Fibroblast of skin of left biceps (primary cell): ENCODE measurements around the gene LRRTM2.

Experiments
- DNase-seq, 2 experiments: peaks; one replicate each; pipeline ENCODE4 v3.0.0-alpha.2; 2013; ENCODE audit warnings: low read depth in 2 of 2

The LRRTM2 gene

GRCh38 chr5:138884094-138884493 lies 9.0 kb upstream of the LRRTM2 start:
- DNase-seq, result no peak

DNA sequence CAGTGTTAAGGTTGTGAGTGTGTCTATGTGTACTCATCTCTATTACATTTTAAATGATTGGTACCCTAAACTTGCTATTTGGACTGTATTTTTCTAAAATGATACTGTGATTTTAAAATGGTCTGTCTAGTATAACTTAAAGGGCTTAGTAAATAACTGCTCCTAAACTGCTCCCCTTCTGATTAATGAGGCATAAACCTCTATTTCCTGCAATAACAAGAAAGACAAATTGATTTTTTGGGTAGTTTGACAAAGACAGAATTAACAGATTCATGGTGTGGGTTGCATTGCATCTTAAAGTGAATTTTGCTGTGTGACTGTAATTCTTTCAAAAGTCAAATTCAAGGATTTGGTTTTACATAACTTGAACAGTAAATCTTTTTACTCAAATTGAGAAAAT lies 8.1 kb upstream of the LRRTM2 start:
- DNase-seq, result no peak

DNA sequence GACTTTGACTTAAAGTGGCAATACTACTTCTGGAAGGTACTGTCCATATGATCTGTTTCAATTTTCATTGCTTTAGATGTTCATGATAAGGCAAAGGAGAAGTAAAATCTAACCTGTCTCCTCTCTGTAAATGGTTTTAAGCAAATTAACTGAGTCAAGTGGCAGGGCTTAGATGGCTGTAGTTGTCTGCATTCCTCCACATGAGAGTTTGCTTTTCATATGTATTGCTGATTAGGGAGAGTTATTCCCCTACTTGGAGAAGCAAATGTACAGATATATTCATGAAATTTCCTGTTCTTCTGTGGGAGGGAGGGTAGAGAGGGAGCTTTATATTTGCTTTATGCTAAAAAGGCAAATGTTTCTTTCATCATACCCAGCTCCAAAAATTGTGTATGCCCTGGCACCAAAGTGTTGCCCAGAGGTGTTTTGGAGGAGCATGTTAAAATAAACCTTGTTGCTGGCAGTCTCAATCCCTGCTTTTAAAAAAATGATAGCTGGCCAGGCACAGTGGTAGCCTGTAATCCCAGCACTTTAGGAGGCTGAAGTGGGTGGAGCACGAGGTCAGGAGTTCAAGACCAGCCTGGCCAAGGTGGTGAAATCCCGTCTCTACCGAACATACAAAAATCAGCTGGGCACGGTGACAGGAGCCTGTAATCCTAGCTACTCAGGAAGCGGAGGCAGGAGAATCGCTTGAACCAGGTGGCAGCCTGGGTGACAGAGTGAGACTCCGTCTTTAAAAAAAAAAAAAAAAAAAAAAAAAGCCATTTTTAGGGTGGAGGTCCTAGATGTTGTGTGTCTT lies 3.5 kb upstream of the LRRTM2 start:
- no peak for DNase-seq

DNA sequence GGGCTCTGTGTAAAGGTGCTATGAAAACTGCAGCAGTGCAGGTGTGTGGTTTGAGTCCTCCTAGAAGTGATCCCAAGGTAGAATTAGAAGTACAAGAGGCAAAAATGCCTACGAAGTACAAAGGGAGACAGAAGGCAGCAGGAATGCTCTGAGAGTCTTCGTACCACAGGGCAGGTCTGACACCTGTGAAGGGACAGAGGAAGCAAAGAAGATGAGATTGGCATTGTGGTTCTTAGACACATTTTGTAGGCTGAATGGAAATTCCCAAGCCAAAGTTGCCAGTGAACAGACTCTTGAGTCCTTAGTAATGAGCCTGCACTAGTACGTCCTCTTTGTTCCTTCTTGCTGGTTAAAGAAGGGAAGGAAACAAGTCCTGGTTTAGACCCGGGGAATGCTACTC lies 1.7 kb upstream of the LRRTM2 start:
- no peak for DNase-seq

- no peak for DNase-seq
Measured at GRCh38 chr5:138875946-138876345, 811 bp upstream of the LRRTM2 start.

DNA sequence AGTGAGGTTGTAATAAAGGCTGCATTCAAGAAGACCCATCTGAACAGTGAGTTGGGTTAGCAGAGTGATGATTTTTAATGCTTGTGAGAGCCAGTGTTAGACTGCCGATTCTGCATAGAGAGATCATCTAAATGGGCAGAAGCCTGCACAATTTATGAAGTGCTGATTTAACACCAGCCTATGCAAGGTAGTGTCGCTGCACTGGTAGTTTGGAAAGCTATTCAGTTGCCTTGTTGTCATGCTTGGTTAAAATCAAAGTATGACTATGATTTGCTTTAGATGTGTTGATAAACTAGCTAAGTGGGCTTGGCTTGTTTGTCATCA lies 379 bp upstream of the LRRTM2 start:
- DNase-seq, result no peak

DNA sequence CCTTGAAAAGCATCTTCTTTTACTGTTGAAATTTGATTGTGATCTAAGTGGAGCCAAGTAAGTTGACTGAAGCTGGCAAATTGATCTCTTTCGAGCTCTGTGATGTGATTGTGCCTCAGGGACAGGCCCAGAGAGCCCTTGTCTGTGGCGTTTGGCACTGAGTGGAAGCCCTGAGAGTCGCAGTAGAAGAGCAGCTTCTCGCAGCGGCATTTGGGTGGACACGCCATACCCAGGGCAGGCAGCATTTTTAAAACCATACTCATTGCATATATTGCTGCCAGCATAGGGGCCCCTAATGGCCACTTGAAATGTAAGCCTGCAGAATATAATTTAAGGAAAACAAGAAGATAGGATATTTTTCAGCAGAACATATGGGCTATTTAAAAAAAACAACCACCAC lies 894 bp downstream of the LRRTM2 start:
- DNase-seq, result no peak

DNA sequence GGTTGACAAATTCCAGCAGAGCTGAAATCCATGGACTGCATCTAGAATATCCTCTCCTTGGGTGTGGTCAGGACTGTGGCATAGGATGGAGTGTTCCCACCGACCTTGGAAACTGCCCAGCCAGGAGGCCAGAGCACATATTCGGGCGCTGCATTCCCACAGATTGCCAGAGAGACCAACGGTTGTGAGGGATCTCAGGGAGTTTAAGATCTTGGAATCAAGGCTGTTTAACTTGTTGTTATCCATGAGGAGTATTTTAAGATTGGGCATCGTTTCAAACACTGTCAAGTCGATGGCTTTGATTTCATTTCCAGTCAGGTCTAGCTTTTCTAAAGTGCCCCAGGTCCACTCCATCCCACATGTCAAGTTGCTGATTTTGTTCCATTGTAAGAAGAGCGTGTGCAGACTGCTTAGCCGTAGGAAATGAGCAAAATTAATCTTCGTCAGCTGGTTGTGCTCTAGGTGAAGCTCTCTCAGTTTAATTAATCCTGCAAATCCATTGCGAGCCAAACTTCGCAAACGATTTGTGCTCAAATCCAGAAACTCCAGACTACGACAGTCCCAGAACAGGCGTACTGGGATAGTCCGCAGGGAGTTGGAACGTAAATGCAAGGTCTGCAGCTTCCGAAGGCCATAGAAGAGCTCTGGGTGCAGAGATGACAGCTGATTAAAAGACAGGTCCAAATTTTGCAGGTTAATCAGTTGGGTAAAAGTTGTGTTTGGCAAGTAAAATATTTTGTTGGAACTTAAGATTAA lies 1.5 kb downstream of the LRRTM2 start:
- no peak for DNase-seq

- no peak for DNase-seq
Measured at GRCh38 chr5:138872841-138873465, 2.2 kb downstream of the LRRTM2 start.

GRCh38 chr5:138870611-138871010 lies 4.5 kb downstream of the LRRTM2 start:
- DNase-seq, result no peak

DNA sequence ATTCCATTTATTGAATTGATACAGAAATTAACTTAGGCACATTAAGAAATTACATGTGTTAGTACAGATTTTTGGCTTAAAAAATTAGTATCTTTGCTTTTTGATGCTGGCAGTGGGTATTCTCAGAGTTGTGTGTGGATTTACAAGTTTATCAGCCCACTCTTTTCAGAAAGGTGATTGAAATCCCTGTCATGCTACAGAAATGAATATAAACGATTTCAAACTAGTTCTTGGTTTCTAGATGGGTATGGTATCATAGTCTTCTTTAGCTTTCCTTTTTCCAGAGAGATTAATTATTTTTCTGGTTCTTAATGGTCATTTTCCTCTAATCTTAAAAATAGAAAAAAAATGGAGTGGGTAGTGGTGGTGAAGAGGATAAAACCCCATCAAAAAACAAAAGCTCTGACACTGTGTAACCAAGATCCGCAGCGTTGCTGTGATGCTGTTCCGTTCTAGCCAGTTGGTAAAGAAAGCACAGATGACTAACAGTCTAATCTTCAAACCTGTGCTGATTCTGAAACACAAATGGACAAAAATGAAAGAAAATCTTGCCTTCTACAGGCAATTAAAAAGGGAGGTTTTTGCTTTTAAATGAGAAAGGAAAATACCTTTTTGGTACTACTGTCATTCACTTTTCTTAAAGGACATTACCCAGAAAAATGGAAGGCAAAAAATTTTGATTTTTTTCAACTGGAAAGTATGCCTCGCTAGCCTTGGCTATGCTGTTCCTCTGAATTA lies 5.2 kb downstream of the LRRTM2 start:
- no peak for DNase-seq

DNA sequence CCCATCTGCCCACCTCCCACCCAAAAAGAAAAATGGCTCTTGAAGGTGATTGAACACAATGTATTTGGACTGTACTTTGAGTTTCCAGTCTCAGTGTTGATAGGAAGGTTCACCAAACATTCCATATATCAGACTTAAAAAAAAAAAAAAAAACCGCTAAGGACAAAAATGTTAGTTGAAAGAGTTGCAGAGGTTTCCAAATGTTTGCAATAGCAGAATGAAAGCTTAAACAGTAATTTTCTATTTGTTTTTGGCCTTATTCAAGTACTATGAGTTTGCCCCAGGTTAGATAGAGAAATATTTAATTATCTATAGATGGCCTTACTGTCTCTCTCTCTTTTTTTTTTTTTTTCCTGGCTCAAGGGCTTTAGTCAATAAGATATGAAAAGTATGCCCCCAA lies 6.1 kb downstream of the LRRTM2 start:
- no peak for DNase-seq

DNA sequence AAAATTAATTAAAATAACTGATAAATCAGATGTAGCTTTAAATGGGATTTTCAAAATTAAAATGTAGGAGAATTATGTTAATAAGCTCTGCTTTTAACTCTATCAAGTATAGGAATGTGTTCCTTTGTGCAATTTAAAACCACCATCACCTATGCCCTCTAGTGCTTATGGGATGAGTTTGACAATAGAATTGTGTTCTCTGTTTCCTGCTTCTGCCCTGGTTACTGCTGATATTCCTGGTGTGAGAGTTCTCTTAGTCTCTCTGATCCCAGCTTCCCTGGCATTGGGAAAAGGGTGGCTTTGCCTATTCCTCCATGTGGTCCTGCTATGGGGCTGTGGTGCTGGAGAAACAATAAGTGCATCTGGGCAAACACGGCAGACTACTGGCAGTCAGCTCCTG lies 8.1 kb downstream of the LRRTM2 start:
- no peak for DNase-seq

GRCh38 chr5:138853132-138853531 lies 22.0 kb downstream of the LRRTM2 start:
- no peak for DNase-seq

DNA sequence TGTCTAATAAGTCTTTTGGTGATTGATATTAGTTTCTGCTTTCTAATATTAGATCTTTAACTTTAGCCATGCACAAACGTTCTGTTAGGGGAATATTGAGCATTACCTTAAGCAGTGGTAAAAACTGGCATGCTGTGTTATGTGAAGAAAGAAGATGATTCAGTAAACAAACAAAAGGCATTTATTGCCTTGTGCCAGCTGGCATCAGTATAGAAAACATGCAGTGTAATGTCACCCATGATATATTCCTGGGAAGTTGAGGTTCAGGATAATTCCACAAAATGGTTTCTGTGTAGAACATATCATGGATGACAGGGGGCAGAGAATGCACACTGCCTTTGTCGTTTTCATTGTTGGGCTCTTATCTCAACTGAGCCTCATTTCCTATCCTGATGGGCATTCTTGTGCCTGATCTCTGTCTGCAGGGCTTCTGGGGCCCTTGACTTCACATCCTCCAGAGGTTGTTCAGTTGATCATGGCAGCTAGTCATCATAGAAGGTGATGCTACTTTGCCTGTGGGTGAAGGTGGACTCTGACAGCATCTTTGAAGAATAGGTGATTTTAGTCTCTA lies 24.2 kb downstream of the LRRTM2 start:
- DNase-seq, result no peak

- DNase-seq, result no peak
Measured at GRCh38 chr5:138849882-138850281, 25.3 kb downstream of the LRRTM2 start.

DNA sequence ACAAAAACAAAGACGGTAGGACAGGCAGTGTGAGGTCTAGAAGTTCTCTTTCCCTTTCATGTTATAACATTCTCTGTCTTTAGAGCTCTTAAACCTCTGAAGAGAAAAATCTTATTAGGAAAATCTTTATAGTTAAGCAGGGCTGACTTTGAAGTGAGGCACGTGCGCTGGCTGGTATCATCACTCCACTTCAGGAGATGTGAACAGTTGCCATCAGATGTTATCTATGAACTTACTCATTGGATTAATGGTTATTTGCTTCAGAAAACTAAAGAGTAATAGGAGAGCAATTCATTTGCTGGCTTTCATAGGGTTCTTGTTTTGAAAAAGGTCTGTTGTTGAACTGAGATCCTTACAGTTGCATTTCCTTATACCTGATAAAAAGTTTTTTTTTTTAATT lies 25.7 kb downstream of the LRRTM2 start:
- no peak for DNase-seq

DNA sequence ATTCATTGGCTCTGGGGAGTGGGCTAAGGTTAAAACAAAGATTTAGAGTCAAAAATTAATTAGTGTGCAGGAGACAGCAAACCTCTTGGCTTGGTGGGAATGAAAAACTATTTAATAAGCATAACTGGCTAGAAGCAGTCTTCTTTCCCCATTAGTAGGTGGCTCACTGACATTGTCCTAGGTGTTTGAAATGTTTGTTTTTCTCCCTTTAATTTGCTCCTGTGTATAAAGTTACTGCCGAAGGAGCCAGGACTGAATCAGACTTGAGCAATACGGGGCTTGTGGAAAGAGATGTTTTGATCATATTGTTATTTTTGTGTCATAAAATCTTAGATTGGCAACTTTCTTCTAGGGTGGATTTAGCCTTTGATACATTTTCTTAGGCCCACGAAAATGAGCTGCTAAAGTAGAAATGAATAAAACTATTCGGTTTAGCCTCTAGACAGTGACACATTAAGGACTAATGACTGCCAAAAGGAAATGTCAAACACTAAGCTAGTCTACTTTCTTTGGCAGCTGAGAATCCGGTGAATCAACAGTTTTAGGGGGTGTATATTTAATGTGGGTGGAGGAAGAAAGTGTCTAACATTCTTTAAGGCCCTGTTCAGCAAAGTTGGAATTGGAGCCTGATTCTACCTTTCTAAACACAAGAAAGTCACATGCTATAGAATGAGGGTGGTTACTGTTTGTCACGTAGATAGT lies 30.2 kb downstream of the LRRTM2 start:
- peak; percentile 37 to 49 for DNase-seq

GRCh38 chr5:138844125-138844461 lies 31.0 kb downstream of the LRRTM2 start:
- DNase-seq, result no peak

GRCh38 chr5:138843316-138844124 lies 31.6 kb downstream of the LRRTM2 start:
- DNase-seq, result no peak

- DNase-seq, result no peak
Measured at GRCh38 chr5:138841531-138841930, 33.6 kb downstream of the LRRTM2 start.
